Renal pelvis (tissue), 4 donors: ENCODE data around the gene SCNN1A. TPM values are rescaled to one million over a fixed set of nuclear protein-coding genes. Genes with fewer than 3 reads are reported as not detected.

Experiments
- DNase-seq: peaks from one replicate; pipeline ENCODE4 v3.0.0-alpha.2; 2013
- polyA plus RNA-seq, 3 donors: library from polyadenylated mRNA; unstranded; fragments of 120-200 nt; gene quantifications; one replicate each; pipeline ENCODE4 v1.2.1, GENCODE V29; 2013; ENCODE audit not compliant: insufficient read length in 3 of 3

Gene SCNN1A
- polyA plus RNA-seq, 3 donors = 64.4 to 105 (median 88.9) TPM

GRCh38 chr12:6370994-6371754 lies 4.2 kb downstream of the SCNN1A start:
- DNase-seq = peak; percentile 87

DNA sequence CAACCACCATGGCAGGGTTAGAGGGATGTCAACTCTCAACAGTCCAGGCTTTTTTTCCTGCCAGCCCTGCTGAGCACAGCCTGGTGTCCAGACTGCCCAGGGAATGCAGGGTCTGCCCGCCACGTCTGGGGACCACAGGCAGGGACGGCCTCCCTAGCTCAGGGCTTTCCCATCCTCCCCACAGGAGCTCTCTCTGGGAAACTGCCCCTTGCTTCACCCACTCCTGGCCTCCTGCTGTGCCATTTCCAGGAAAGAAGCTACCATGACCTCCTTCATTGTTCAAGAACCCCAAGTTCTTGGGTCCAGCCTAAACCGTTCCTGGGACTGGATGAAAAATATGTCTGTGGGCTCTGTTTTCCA lies 4.8 kb downstream of the SCNN1A start:
- DNase-seq = no peak

GRCh38 chr12:6369916-6370575 lies 5.3 kb downstream of the SCNN1A start:
- no peak for DNase-seq

- no peak for DNase-seq
Observed at GRCh38 chr12:6368906-6369525, 6.3 kb downstream of the SCNN1A start.

- no peak for DNase-seq
Observed at GRCh38 chr12:6367969-6368892, 7.1 kb downstream of the SCNN1A start.

- DNase-seq = no peak
Observed at GRCh38 chr12:6367065-6367968, 8.0 kb downstream of the SCNN1A start.

GRCh38 chr12:6364044-6364374 lies 11.4 kb downstream of the SCNN1A start:
- no peak for DNase-seq

- no peak for DNase-seq
Observed at GRCh38 chr12:6363330-6364043, 11.9 kb downstream of the SCNN1A start.

DNA sequence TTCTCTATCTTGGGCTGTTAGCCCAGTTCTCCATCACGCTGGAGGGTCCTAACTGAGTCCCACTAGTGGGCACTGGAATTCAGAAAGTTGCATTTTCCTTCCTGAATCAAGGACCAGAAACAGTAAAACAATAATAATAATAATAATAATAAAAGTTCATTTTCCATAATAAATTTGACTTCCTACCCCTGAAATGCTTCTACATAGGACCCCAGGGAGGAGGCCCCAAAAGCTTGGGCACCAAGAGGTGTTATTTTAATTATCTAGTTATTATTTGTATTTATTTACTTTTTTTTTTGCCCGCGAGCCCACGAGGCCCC lies 12.4 kb downstream of the SCNN1A start:
- DNase-seq = no peak

DNA sequence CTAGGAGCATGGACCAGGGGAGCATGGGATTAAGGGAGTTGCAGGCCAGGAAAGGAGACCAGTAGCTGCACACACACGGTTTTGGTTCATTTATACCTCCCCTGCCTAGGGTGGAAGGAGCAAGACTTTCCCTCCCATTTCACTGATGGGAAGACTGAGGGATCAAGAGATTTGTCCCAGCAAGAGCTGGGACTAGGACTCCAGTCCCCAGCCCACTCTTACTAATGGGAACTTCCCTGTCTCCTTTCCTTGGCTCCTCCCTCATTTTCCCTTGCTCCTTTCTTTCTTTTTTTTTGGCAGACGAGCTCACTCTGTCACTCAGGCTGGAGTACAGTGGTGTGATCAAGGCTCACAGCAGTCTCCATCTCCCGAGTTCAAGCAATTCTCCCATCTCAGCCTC lies 13.0 kb downstream of the SCNN1A start:
- DNase-seq = no peak

DNA sequence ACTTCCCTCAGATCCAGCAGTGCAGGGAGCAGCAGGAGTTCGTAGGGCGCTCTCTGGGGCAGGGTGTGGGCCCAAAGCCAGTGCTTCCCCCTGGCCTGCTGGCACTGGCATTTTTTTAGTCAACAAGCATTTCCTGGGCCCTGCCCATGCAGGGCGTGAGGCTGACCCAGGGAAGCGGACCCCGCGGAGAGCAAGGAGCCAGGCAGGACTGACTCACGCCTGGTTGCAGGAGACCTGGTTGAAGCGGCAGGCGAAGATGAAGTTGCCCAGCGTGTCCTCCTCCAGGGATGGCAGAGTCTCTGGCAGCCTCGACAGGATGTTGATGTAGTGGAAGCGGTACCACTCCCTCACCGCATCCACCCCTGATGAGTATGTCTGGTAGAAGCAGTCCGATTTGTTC lies 13.5 kb downstream of the SCNN1A start:
- DNase-seq = no peak

GRCh38 chr12:6360578-6361490 lies 14.5 kb downstream of the SCNN1A start:
- no peak for DNase-seq

DNA sequence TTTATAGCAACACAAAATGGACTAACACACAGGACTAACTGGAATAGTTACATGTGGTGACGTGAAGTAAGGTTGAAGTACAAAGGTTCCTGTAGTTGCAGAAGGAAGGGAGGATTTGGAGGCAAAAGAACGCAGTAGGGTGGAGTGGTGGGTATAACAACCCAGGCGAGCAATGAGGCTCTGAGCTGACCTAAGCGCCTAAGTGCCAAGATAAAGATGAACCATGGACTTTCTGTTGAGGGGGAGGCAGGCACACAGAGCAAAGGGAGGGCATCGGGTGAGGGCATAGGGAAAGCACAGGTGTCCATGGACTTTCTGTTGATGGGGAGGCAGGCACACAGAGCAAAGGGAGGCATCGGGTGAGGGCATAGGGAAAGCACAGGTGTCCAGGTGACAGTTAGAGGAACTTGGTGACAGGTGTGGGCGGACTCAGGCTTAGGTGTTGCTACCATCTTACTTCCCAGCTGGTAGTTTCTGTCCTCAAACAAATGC lies 15.2 kb downstream of the SCNN1A start:
- DNase-seq = no peak

GRCh38 chr12:6358881-6359280 lies 16.5 kb downstream of the SCNN1A start:
- no peak for DNase-seq

- DNase-seq = no peak
Observed at GRCh38 chr12:6356374-6356820, 19.0 kb downstream of the SCNN1A start.

DNA sequence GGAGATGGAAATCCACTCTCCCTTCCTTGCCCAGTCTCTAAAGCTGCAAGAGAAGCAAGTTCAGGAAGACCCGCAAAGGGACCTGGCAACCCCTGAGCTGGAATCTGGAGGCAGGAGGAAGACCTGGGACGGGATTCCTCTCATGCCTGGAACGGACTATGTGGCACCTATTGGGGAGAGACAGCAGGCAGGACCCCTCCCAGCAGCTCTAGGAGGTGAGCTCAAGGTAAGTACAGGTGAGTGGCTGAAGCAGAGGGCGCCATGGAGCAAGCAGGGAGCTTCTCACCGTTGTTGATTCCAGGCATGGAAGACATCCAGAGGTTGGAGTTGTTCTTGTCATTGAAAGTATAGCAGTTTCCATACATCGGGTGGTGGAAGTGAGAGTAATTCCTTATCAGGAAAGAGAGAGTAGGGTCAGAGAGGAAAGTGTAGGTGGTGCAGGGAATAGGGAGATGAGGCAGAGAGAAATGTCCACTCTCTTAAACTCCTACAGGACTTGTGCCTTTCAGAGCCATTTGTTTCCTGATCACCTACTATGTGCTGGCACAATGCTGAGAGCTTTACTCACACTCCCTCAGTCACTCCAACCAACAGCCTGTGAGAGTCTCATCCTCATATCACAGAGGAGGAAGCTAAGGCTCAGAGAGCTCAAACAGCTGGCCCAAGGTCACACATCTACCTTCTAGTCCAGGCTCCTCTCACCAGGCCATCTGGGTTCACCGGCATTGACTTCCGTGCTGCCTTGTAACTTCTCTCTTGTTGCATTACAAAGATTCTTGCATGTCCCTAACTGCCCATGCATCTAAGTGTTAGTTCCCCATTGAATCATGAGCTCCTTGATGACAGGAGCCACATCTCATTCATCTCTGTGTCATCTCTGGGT lies 19.6 kb downstream of the SCNN1A start:
- DNase-seq = no peak

- no peak for DNase-seq
Observed at GRCh38 chr12:6354495-6355393, 20.6 kb downstream of the SCNN1A start.
